HG03558 (cell line): ENCODE data around the gene ROR2.

Source experiments
- ATAC-seq: cut with Tn5 transposase; IDR thresholded peaks from one replicate; pipeline ENCODE4 v1.9.1; 2021; ENCODE audit warnings: moderate number of reproducible peaks; ENCODE audit not compliant: unreplicated experiment; ENCODE audit errors: extremely low read depth

Gene ROR2

DNA sequence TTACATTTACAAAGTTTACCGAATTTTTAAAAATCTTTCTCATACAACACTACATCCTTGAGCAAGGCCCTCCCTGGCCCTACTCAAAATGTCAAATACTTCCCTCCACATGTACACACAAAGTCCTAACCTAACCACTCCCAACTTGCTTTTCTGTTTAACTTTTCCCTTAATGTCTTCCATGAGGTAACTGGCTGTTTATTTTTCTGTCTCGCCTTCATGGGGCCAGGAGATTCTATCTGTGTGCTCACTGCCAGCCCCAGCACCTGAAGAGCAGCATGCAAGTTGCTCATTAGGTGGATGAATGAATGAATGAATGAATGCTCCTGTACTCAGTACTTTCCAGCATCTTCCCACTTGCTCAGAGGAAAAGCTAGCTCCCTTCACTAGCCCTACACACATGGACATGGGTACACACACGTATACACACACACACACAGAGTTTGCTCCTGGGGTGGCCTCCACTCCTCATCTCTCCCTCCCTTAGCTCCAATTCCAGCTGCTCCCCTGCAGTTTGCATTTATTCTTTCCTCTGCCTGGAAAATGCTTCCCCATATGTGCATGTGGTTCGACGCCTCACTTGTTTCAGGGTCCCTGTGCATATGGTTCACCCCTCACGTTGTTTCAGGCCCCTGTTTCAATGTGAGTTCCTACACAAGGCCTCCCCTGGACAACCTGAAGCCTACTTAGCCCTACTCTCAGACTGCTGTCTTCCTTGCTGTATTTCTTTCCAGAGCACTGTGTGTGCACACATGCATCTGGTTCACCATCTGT, 165.2 kb downstream of the ROR2 start:
- no peak for ATAC-seq

DNA sequence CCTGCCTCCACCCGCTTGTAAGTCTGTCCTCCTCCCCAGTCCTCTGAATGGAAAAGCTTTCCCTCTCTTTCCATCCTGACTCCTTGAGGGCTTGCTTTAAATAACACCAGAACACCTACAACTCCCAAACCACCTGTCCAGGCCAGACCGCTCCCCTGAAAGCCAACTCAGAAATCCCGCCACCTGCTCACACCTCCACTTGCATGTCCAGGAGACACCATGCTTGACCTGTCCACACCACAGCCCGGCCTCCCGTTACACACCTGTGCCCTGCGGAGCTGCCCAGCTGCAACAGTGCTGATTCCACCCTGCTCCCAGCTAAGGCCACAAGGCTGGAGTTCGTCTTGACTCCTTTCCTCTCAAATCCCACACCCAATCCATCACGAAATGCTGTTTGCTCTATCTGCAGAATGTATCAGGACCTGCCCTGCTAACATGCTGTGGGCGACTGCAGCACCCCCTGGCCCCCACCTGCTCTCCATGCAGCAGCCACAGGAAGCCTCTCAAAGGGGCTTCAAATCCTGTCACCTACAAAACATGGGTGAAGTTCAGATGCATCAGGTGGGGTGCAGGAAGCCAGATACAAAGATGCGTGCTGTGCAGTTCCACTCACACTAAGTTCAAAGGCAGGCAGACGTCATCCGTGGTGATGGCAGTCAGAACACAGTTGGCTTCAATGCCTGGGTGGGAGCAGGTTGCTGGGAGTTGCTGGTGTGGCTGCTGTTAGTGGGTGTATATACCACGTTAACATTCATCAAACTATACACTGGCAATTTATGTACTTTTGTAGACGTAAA, 166.0 kb downstream of the ROR2 start:
- ATAC-seq = no peak

DNA sequence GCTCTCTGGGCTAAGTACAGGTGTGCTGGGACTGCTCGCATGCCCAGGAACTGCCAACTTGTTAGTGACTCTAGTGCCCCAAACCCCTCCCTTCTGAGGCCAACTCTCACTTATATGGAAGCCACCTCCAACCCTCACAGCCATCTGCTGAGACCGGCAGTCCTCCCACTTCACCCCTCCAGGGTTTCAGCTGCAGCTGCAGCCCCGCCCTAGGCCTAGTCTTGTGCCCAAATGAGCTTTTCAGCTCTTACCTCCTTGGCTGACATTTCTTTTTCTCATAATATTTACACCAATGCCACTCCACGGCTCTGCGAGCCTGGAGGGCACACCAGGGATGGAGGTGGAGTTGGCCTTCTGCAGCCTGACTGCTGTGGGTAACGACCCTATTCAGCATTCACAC, 166.6 kb downstream of the ROR2 start:
- ATAC-seq = no peak

DNA sequence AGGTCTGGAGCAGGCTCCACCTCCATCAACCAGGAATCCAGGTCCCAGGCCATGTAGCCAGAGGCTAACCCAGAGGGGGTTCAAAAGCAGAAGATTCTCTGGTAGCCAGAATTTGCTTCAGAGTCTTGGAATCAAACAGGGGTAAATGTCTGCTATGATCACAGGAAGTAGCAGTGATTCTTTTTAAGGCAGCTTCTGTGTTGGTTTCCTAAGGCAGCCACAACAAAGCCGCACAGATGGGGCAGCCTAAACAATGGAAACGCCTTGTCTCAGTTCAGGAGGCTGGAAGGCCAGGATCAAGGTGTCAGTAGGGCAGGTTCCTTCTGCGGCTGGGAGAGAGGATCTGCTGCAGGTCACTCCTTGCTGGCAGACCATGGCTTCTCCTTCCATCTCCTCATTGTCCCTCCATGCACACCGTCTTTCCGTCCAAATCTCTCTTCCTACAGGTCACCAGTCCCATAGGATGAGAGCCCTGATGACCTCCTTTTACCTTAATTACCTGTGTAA, 167.3 kb downstream of the ROR2 start:
- ATAC-seq = no peak

DNA sequence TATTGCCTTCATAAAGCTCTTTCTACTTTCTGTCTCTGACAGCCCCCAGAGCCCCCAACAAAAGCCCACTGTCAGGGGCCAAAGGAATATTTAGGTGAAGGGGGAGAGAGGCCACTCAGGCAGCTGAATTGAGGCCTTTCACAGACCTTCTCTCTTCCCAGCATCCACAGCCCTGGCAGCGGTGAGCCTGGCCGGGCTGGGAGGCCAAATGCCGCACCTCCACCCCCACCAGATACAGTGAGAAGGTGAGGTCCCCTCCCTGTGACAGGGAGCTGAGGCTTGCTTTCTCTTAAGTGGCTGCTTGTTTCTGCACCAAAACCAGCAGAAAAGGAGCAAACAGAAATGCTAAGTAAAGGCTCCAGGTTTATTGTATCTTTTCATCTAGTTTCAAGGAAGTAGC, 168.1 kb downstream of the ROR2 start:
- ATAC-seq = no peak

DNA sequence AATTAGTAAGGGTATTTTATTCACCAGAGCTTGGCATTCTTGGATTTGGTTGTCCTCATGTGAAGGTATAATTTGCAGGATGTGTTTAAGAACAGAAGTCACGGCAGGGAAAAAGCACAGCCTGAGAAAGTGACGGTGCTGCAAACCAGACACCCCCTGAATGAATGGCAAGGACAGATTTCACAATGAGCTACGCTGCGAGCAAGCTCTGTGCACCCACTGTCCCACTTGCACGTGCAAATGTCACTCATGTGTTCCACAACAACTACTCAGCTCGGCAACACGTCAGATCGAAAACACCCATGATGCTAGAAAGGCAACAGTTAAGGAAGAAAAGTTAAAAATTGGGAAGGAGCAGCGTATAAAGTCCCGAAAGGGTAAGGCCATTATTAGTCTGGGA, 168.9 kb downstream of the ROR2 start:
- ATAC-seq = no peak

DNA sequence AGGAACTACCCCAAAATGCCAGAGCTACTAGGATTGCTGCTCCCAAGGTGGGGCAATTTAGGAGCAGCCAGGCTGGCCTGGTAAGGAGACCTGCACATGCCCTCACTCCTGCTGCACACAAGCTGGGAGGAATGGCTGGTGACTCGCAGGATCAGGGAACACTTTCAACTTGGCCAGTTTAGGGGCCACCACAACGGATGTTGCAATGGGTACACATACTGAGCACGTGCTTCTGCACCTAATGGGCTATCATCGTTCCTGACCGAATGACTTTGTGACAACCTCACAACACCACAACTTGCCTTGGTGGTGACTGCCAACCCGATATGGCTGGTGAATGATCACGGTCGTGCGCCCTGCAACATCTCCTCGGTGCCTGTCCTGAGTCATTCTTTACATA, 172.0 kb downstream of the ROR2 start:
- ATAC-seq = no peak

DNA sequence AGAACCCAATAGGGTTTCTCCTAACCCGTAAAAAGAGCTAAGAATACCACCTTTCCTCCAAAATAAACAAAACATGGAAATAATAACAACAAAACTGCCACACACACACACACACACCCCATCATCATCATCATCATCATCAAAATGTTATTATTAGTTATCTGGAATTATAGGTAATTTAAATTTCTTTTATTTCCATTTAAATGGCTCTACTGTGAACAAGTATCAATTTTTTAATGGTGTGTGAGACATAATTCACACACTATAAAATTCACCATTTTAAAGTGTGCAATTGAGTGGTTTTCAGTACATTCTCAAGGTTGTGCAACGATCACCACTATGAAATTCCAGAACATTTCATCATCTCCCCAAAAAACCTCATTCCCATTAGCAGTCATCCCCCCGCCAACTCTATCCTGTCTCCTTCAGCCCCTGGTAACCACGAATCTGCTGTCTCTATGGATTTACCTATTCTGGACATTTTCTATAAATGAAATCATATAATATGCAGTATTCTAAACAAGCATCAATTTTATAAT, 172.7 kb downstream of the ROR2 start:
- ATAC-seq = no peak

DNA sequence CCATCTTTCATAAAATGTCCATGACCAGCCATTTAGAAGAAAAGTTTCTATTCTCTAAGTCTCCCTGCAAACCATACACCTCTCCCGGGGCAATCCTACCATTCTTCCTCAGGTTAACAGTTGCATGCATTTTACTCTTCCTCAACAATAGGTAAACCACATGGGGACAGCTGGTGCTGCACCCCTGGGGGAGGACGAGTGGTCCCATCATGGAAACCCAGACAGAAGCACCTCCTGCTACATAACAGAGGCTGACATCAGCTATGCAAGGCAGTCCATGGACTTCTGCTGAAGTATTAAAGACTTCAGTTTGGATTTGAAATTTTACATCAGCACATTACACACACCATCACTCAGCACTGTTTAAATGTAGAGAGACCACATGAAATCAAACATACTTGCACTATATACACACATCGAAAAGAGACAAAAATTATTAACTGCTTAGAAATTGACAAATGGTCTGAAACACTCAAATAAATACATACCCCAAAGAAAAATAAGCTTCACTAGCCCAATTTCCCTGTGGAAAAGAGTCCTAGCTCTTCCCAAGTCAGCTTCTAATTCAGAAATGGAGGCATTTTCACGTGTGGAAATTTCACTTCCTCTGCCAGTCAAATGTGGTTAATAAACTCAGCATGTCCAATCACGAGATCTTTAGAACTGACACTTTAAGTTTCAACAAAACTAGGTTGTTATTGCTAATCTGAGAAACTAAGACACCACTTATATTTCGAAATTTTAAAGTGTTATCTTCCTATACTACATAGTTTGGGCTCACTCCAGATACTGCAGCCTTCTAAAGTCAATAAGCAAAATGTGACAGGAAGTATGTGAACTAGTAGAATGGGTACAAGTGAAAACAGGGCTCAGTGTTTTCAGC, 173.4 kb downstream of the ROR2 start:
- no peak for ATAC-seq

DNA sequence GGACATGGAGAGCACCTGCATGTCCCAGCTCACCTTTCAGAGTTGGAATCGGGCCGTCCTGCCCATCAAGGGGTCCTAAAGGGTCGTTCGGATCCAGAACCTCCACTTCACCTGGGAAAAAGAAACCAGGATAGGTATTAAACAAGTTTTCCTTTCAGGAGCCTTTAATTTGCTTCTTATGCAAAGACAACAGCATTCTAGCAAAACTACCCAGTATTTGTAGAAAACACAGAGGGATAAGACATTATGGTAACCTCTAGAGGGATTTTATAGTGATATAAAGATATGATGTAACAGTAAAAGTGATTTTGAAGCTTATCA, 174.4 kb downstream of the ROR2 start:
- ATAC-seq = no peak

DNA sequence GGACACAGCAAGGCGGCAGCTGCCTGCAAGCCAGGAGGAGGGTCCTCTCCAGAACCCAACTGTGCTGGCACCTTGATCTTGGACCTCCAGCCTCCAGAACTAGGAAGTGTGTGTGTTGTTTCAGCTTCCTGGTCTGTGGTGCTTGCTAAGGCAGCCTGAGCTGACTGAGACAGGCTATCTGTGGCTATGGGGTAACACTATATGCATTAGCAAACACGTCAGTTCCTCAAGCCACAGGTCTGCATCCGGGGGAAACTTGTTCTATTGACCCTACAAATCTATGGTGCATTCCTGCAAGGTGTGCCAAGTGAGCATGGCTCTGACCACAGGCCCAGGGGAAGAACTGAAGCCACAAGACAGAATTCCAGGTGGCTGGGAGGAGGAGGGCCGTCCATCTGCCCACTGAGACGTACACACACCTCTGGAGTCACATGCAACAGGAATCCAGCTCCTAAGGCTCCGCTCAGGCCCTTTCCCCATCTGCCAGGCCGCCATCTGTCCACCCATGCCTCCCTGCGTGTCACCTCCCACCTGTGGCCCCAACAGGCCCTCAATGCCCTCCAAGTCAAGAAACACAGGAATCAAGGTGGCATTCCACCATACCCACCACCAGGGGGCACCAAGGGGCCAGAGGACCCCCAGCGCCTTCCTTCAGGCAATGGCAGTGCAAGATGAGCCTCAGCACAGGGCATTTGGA, 174.9 kb downstream of the ROR2 start:
- ATAC-seq = no peak

DNA sequence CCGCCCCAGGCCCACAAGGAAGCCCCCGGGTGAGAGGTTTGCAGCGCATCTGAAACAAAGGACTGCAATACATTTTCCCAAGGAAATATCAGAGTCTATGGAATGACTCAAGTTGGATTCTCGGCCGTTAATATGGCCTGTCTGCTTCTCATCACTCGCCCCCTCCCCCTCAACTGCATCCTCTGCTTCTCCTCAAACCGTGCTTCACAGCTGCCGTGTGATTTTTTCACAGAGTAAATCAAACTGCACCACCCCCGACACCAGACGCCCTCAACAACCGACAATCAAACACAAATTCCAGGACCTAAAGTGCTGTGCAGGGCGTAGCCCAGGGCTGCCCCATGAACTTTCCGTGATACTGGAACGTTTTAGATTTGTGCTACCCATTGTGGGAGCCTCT, 176.9 kb downstream of the ROR2 start:
- ATAC-seq = no peak

DNA sequence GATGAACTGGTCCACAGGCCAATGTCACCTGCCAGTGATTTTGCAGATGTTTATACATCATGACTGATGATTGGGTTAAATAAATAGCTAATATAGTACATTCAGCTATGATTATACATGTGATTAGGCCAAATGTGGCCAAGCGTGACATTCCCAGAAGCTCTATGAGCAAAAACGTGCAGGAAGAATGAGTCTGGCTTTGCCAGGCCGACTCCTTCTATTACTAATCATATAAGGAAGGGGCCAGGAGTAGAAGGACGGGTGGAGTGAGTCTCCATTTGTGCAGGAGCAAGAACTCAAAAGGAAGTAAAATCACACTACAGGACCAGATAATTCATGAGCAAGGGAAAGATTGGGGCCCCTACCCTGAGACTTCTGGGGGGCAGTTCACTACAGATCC, 178.2 kb downstream of the ROR2 start:
- no peak for ATAC-seq

DNA sequence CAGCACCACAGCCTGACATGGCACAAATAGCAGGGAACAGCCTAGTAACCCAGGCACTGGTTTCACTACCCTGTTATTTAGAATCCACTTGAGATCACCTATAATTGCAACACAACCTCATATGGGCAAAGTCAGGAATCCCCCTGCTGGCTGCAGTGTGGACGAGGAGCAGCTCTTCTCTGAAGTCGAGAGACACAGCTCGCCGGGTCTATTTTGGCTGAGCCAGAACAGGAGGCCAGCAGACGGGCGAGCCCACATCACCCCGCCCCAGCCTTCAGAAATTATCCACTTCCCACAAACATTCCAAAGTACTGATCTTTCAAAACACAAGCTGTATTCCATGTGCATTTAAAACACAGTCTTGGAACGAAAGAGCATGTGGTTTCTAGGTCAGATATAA, 179.0 kb downstream of the ROR2 start:
- no peak for ATAC-seq

DNA sequence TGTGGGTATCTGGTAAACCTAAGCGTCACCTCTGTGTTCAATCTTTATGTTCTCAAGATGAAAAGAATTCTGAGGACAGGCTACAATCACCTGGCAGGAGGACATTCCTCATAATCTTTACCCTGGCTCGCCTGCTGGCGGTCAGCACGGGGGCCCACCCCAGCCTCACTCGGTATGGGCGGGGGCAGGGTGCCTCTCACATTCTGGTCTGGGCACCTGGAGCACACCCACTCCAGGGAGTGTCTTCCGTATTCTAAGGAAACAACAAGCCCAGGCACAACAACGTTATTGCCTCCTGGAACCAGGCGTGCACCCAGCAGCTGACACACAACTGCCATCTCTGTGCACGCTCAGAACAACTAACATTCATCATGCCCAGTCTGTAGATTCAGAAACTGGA, 179.8 kb downstream of the ROR2 start:
- no peak for ATAC-seq

DNA sequence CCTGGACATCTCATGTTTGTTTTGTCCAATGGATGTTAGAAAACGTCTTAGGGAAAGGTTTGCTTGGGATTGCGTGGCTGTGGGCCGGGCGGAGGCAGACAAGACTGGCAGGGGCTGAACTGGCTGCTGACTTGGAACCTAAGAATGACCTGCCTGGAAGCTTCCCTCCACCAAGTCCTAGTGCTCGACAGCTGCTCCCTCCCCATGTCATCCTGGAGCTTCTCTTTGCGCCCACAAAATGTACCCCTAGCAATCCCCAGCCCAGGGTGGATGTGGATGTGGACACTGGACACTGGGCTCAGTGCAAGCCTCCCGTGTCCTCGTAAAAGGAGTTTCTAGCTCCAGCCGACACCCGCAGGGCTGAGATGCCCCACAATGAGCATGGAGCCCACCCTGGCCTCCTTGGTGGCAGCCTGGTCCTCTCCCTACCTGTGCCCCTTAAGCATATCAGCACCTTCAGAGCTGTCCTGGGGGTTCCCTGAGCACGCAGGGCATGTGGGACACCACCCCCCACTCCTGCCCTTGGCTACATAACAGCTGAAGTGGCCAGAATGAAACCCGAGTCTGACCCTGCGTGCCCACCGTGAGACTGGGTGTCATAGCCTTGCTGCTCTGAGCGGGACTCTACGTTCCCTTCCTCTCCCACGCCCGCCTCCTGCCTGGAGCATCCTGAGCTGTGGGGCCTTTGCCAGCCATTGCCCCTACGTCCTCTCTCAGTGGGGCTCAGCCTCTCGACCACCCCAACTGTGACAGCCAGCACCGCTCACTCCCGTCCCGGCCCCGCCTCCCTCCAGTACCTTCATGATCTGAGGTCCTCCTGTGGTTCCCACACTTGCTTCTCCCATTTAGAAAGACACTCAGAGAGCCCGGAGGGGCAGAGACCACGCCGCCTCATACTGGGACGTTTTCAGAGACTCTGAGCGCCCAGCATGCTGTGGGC, 180.8 kb downstream of the ROR2 start:
- ATAC-seq = no peak

DNA sequence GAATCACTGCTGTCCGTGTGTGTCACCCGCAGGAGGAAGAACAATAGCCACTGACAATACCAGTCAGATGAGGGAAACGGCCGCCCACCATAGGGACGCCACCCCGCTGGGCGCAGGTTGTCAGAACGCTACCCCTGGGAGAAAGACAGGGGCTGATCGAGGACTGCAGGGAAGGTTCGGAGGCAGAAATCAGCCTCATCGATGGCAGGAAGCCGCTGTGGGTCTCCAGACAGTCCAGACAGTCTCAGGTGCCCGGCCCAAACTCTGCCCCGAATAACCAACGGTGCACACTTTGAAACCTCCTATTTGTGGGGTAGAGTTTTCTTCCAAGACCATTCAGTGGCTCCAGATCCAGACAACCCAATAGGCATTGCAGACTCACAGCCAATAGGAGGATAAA, 181.5 kb downstream of the ROR2 start:
- no peak for ATAC-seq

DNA sequence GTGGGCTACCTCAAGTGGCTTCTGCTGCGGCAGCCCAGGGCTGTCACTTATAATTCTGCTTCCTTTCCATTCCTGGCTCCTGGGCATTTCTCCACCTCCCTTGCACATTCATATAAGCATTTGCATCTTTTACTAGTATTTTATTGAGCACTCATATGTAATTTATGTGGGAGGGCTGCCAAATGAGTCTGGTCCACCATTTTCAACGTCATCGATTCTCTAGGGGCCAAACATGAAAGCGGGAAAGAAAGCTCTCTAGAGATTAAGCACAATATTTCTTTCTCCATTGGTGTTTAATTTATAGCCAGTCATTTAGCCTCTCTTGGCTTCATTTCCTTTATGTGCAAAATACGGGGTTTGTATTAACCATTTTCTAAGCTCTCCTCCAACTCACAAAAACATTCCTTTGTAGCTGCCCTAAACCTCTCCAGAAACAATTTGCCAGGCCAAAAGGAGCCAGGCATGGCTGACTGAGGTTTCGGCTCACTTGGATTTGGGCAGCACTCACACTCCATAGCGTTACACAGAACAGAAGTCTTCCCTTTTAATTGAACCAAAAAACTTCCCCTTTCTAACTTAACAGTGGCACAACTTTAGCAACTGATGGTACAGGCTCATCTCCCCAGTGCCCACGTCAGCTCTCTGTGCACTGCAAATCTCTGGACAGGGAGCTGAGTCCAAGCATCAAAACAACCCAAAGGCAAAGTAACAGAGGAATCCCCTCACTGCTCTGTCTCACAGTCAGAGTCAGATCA, 183.5 kb downstream of the ROR2 start:
- no peak for ATAC-seq
